SK-N-SH treated with all-trans-retinoic acid at 6 μM for 48 hours (cell line): ENCODE results near the gene CWC22.
"Not testable (repeated sequence)": the region's sequence is repeated elsewhere in the genome, so short reads cannot be mapped to it uniquely, and the experiment has no call there.

Source experiments
- ATAC-seq: fragments of 200-7000 bp; cut with Tn5 transposase; 3 replicates; pipeline ENCODE4 v1.9.1; 2020; ENCODE audit warnings: mild to moderate bottlenecking, moderate library complexity
- ARNTL ChIP-seq: fragments of 450-650 bp; formaldehyde crosslinking; IDR thresholded peaks from 2 replicates; pipeline ENCODE4 v1.5.0; 2020; ENCODE audit warnings: low read depth, mild to moderate bottlenecking, moderate library complexity, borderline replicate concordance
- BACH2 ChIP-seq: fragments of 250-450 bp; sonication (Bioruptor Pico); IDR thresholded peaks from 2 replicates; pipeline ENCODE4 v1.9.0; 2021; ENCODE audit warnings: mild to moderate bottlenecking, borderline replicate concordance
- CREB5 ChIP-seq: fragments of 250-450 bp; sonication (Bioruptor Pico); IDR thresholded peaks from 2 replicates; pipeline ENCODE4 v1.5.1; 2020; ENCODE audit warnings: low read depth, mild to moderate bottlenecking, moderate library complexity
- CSDC2 ChIP-seq: fragments of 250-450 bp; sonication (Bioruptor Pico); IDR thresholded peaks from 2 replicates; pipeline ENCODE4 v1.5.0; 2020; ENCODE audit warnings: mild to moderate bottlenecking, moderate library complexity
- CSRNP3 ChIP-seq: fragments of 250-450 bp; sonication (Bioruptor Pico); IDR thresholded peaks from 2 replicates; pipeline ENCODE4 v1.5.1; 2021; ENCODE audit warnings: mild to moderate bottlenecking, moderate library complexity
- ESRRG ChIP-seq: fragments of 250-450 bp; sonication (Bioruptor Pico); IDR thresholded peaks from 2 replicates; pipeline ENCODE4 v1.6.1; 2021; ENCODE audit warnings: mild to moderate bottlenecking
- GLIS3 ChIP-seq: fragments of 250-450 bp; sonication (Bioruptor Pico); IDR thresholded peaks from 2 replicates; pipeline ENCODE4 v1.5.0; 2020; ENCODE audit warnings: mild to moderate bottlenecking, moderate library complexity
- ISL1 ChIP-seq: fragments of 250-450 bp; sonication (Bioruptor Pico); IDR thresholded peaks from 2 replicates; pipeline ENCODE4 v2.1.2; 2022; ENCODE audit warnings: mild to moderate bottlenecking, moderate library complexity
- OSR1 ChIP-seq: fragments of 250-450 bp; sonication (Bioruptor Pico); IDR thresholded peaks from 2 replicates; pipeline ENCODE4 v1.8.0; 2022; ENCODE audit warnings: moderate library complexity, mild to moderate bottlenecking, inconsistent platforms
- POU6F1 ChIP-seq: fragments of 250-450 bp; sonication (Bioruptor Pico); IDR thresholded peaks from 2 replicates; pipeline ENCODE4 v1.8.0; 2021; ENCODE audit warnings: low read depth, mild to moderate bottlenecking, moderate library complexity, borderline replicate concordance
- PPARA ChIP-seq: fragments of 250-450 bp; sonication (Bioruptor Pico); IDR thresholded peaks from 2 replicates; pipeline ENCODE4 v1.5.0; 2020; ENCODE audit warnings: mild to moderate bottlenecking, borderline replicate concordance
- SNAI2 ChIP-seq: fragments of 250-450 bp; sonication (Bioruptor Pico); IDR thresholded peaks from 2 replicates; pipeline ENCODE4 v1.5.0; 2020; ENCODE audit warnings: mild to moderate bottlenecking, moderate library complexity
- TCF4 ChIP-seq: fragments of 250-450 bp; sonication (Bioruptor Pico); IDR thresholded peaks from 2 replicates; pipeline ENCODE4 v1.8.0; 2021; ENCODE audit warnings: mild to moderate bottlenecking, moderate library complexity, borderline replicate concordance
- TOX ChIP-seq: fragments of 250-450 bp; sonication (Bioruptor Pico); IDR thresholded peaks from 2 replicates; pipeline ENCODE4 v1.8.0; 2021; ENCODE audit warnings: mild to moderate bottlenecking, moderate library complexity, borderline replicate concordance
- TSHZ2 ChIP-seq: fragments of 250-450 bp; sonication (Bioruptor Pico); IDR thresholded peaks from 2 replicates; pipeline ENCODE4 v1.5.0; 2020; ENCODE audit warnings: mild to moderate bottlenecking, moderate library complexity
- ZC3H10 ChIP-seq: fragments of 250-450 bp; sonication (Bioruptor Pico); IDR thresholded peaks from 2 replicates; pipeline ENCODE4 v1.5.1; 2021; ENCODE audit warnings: mild to moderate bottlenecking, moderate library complexity
- ZFP3 ChIP-seq: fragments of 250-450 bp; sonication (Bioruptor Pico); IDR thresholded peaks from 2 replicates; pipeline ENCODE4 v1.5.0; 2020; ENCODE audit warnings: mild to moderate bottlenecking, moderate library complexity
- ZFP30 ChIP-seq: fragments of 450-650 bp; formaldehyde crosslinking; IDR thresholded peaks from 2 replicates; pipeline ENCODE4 v1.5.0; 2022; ENCODE audit warnings: mild to moderate bottlenecking, moderate library complexity
- ZNF70 ChIP-seq: fragments of 450-650 bp; formaldehyde crosslinking; IDR thresholded peaks from 2 replicates; pipeline ENCODE4 v1.5.0; 2020; ENCODE audit warnings: mild to moderate bottlenecking, moderate library complexity

Gene CWC22

GRCh38 chr2:180006781-180007579, at the start of gene CWC22:
CWC22 (minus strand) TSS chr2:180007297; CDS start chr2:179993341, 13,956 bp downstream.
- ATAC-seq = peak; percentile 97
- peak; percentile 57; the same call in 1 of the 2 replicates for TF ChIP-seq TSHZ2 (CRISPR knock-in tag)
- no peak for TF ChIP-seq ZFP30 (CRISPR knock-in tag)
- TF ChIP-seq, all 23 proteins: peak for 1

- no peak for ATAC-seq
- no peak for TF ChIP-seq GLIS3
These were observed 49.4 kb upstream of the CWC22 start for GRCh38 chr2:180056367-180057118.

- not testable (repeated sequence) for ATAC-seq
These were observed 47.5 kb upstream of the CWC22 start for GRCh38 chr2:180054576-180054975.

- TF ChIP-seq BACH2 (CRISPR knock-in tag) (no peak), POU6F1 (CRISPR knock-in tag) (no peak)
- TF ChIP-seq, all 23 proteins: peak for 0
- no peak for ATAC-seq
These were observed 43.1 kb upstream of the CWC22 start for GRCh38 chr2:180050246-180050645.

GRCh38 chr2:180048251-180048650, 41.2 kb upstream of the CWC22 start:
- TF ChIP-seq CREB5 (CRISPR knock-in tag) (no peak), ESRRG (CRISPR knock-in tag) (no peak), ZC3H10 (CRISPR knock-in tag) (no peak), TOX (CRISPR knock-in tag) (no peak), ZFP30 (CRISPR knock-in tag) (no peak), GLIS3 (no peak), TSHZ2 (CRISPR knock-in tag) (no peak), SNAI2 (no peak), ZFP3 (no peak), POU6F1 (CRISPR knock-in tag) (no peak), CSDC2 (no peak), ARNTL (CRISPR knock-in tag) (no peak), PPARA (no peak), ISL1 (CRISPR knock-in tag) (no peak), OSR1 (CRISPR knock-in tag) (no peak), ZNF70 (CRISPR knock-in tag) (no peak), TCF4 (CRISPR knock-in tag) (no peak), CSRNP3 (CRISPR knock-in tag) (no peak)
- no peak for ATAC-seq
